GM21381 (cell line): Measurements from ENCODE around the gene SFT2D1.
"Not testable (repeated sequence)": the region's sequence is repeated elsewhere in the genome, so short reads cannot be mapped to it uniquely, and the experiment has no call there.

ENCODE experiments used
- ATAC-seq: cut with Tn5 transposase; IDR thresholded peaks from one replicate; pipeline ENCODE4 v1.9.1; 2021; ENCODE audit warnings: mild to moderate bottlenecking, moderate library complexity; ENCODE audit not compliant: unreplicated experiment

The SFT2D1 gene

GRCh38 chr6:166365221-166365620 lies 22.9 kb upstream of the SFT2D1 start:
- ATAC-seq, result no peak

GRCh38 chr6:166364456-166364855 lies 22.1 kb upstream of the SFT2D1 start:
- no peak for ATAC-seq

- ATAC-seq, result not testable (repeated sequence)
Observed at GRCh38 chr6:166362427-166362826, 20.1 kb upstream of the SFT2D1 start.

GRCh38 chr6:166361077-166361429 lies 18.7 kb upstream of the SFT2D1 start:
- no peak for ATAC-seq

- ATAC-seq, result no peak
Observed at GRCh38 chr6:166360243-166361076, 18.1 kb upstream of the SFT2D1 start.

GRCh38 chr6:166355552-166355951 lies 13.2 kb upstream of the SFT2D1 start:
- no peak for ATAC-seq

- ATAC-seq, result no peak
Observed at GRCh38 chr6:166354965-166355364, 12.6 kb upstream of the SFT2D1 start.

GRCh38 chr6:166354143-166354542 lies 11.8 kb upstream of the SFT2D1 start:
- ATAC-seq, result no peak

- ATAC-seq, result no peak
Observed at GRCh38 chr6:166353507-166353906, 11.2 kb upstream of the SFT2D1 start.

- no peak for ATAC-seq
Observed at GRCh38 chr6:166352923-166353322, 10.6 kb upstream of the SFT2D1 start.

GRCh38 chr6:166351715-166352285 lies 9.5 kb upstream of the SFT2D1 start:
- ATAC-seq, result peak; percentile 100

GRCh38 chr6:166348305-166348949 lies 6.1 kb upstream of the SFT2D1 start:
- ATAC-seq, result no peak

- ATAC-seq, result no peak
Observed at GRCh38 chr6:166346965-166347364, 4.6 kb upstream of the SFT2D1 start.

GRCh38 chr6:166346449-166346848 lies 4.1 kb upstream of the SFT2D1 start:
- no peak for ATAC-seq

- ATAC-seq, result not testable (repeated sequence)
Observed at GRCh38 chr6:166345672-166346071, 3.3 kb upstream of the SFT2D1 start.

GRCh38 chr6:166344921-166345320 lies 2.6 kb upstream of the SFT2D1 start:
- ATAC-seq, result not testable (repeated sequence)

GRCh38 chr6:166344240-166344639 lies 1.9 kb upstream of the SFT2D1 start:
- ATAC-seq, result no peak

GRCh38 chr6:166343150-166343487 lies 774 bp upstream of the SFT2D1 start:
- ATAC-seq, result peak; percentile 10

- no peak for ATAC-seq
Observed at GRCh38 chr6:166341977-166342348, 382 bp downstream of the SFT2D1 start.

GRCh38 chr6:166341464-166341863 lies 881 bp downstream of the SFT2D1 start:
- ATAC-seq, result no peak

GRCh38 chr6:166338854-166339253 lies 3.5 kb downstream of the SFT2D1 start:
- no peak for ATAC-seq

- ATAC-seq, result no peak
Observed at GRCh38 chr6:166336847-166337246, 5.5 kb downstream of the SFT2D1 start.
